Keratinocyte (primary cell): ENCODE results near the gene SIX3. TPM values are rescaled to one million over a fixed set of nuclear protein-coding genes. Genes with fewer than 3 reads are reported as not detected.

Experiments used
- DNase-seq: peaks from one replicate; pipeline ENCODE4 v3.0.0-alpha.2; 2011; ENCODE audit warnings: low read depth, missing footprints, low spot score
- FAIRE-seq: peaks from 2 replicates; lab custom pipeline; 2011; peaks lifted over from hg19 to GRCh38; lab: Jason Lieb, UNC
- H2AFZ ChIP-seq: 2 replicates; pipeline ENCODE4 v1.6.0; 2012; ENCODE audit warnings: low read length, control low read depth, inconsistent platforms; ENCODE audit not compliant: control insufficient read depth
- H3K27ac ChIP-seq: 2 replicates; pipeline ENCODE4 v1.5.1; 2011; ENCODE audit warnings: low read length; ENCODE audit not compliant: control insufficient read depth, insufficient read depth
- H3K27me3 ChIP-seq: 3 replicates; pipeline ENCODE4 v1.6.0; 2011; ENCODE audit warnings: low read length; ENCODE audit not compliant: control insufficient read depth, insufficient read depth; ENCODE audit errors: extremely low read depth
- H3K36me3 ChIP-seq, 2 experiments: 2 replicates in 1 of 2; 3 replicates in 1 of 2; pipeline ENCODE4 v1.5.1; 2011; ENCODE audit warnings: low read length in 2 of 2, mild to moderate bottlenecking in 1 of 2; ENCODE audit not compliant: control insufficient read depth in 2 of 2, insufficient read depth in 2 of 2; ENCODE audit errors: extremely low read depth in 1 of 2
- H3K4me1 ChIP-seq: 3 replicates; pipeline ENCODE4 v1.5.1; 2011; ENCODE audit warnings: low read length; ENCODE audit not compliant: control insufficient read depth, insufficient read depth; ENCODE audit errors: extremely low read depth
- H3K4me2 ChIP-seq: 3 replicates; pipeline ENCODE4 v1.6.0; 2011; ENCODE audit warnings: low read depth, low read length; ENCODE audit not compliant: control insufficient read depth, insufficient read depth; ENCODE audit errors: extremely low read depth
- H3K4me3 ChIP-seq, 3 experiments: fragments of 200-600 bp in 1 of 3; sonication (generic) in 1 of 3; 2 replicates in 2 of 3; 3 replicates in 1 of 3; pipeline ENCODE4 v1.5.1; 2011 to 2016; ENCODE audit warnings: low read length in 3 of 3, mild to moderate bottlenecking in 3 of 3, control low read depth in 2 of 3, inconsistent platforms in 1 of 3, low read depth in 1 of 3, mixed read lengths in 1 of 3, mixed run types in 1 of 3, moderate library complexity in 1 of 3; ENCODE audit not compliant: control insufficient read depth in 2 of 3, insufficient read depth in 2 of 3; ENCODE audit errors: extremely low read depth in 1 of 3
- H3K79me2 ChIP-seq: 2 replicates; pipeline ENCODE4 v1.6.0; 2012; ENCODE audit warnings: low read length; ENCODE audit not compliant: control insufficient read depth, insufficient read depth
- H3K9ac ChIP-seq: 3 replicates; pipeline ENCODE4 v1.6.0; 2011; ENCODE audit warnings: low read length; ENCODE audit not compliant: control insufficient read depth, insufficient read depth; ENCODE audit errors: extremely low read depth
- H3K9me1 ChIP-seq: 3 replicates; pipeline ENCODE4 v1.6.0; 2011; ENCODE audit warnings: low read length; ENCODE audit not compliant: control insufficient read depth, insufficient read depth; ENCODE audit errors: extremely low read depth
- H3K9me3 ChIP-seq: 2 replicates; pipeline ENCODE4 v1.5.1; 2012; ENCODE audit warnings: low read depth, low read length; ENCODE audit not compliant: control insufficient read depth
- H4K20me1 ChIP-seq: 3 replicates; pipeline ENCODE4 v1.6.0; 2011; ENCODE audit warnings: low read length; ENCODE audit not compliant: control insufficient read depth, insufficient read depth; ENCODE audit errors: extremely low read depth
- CTCF ChIP-seq, 3 experiments: IDR thresholded peaks in 1 of 3; conservative IDR thresholded peaks in 1 of 3; optimal IDR thresholded peaks in 1 of 3; 2 replicates in 2 of 3; 3 replicates in 1 of 3; pipeline versions ENCODE3 to v1.5.1; 2011; ENCODE audit warnings: low read length in 3 of 3, mild to moderate bottlenecking in 3 of 3, moderate library complexity in 2 of 3, control low read depth in 1 of 3, inconsistent platforms in 1 of 3; ENCODE audit not compliant: insufficient read depth in 2 of 3; ENCODE audit errors: extremely low read depth in 1 of 3
- EZH2 ChIP-seq: IDR thresholded peaks from one replicate; pipeline ENCODE4 v1.6.1; 2012; ENCODE audit warnings: inconsistent platforms, mild to moderate bottlenecking, low read length, moderate library complexity
- dilution Hi-C: fragments of 300-500 bp; cut with MboI; formaldehyde crosslinking; loops from one replicate; pipeline ENCODE4 v1.7.0; 2020; ENCODE audit warnings: low sequenced_read_pairs; ENCODE audit not compliant: extremely low pct_ligation_motif_present
- polyA plus RNA-seq, 5 experiments: library from polyadenylated mRNA; depleted of rRNA in 3 of 5; stranded (reverse) in 3 of 5; stranded (forward) in 1 of 5; unstranded in 1 of 5; fragments of >200 nt; gene quantifications; 1 replicate in 1 of 5; 2 replicates in 3 of 5; 3 replicates in 1 of 5; pipeline versions ENCODE4 v1.2.1 to v1.2.3, GENCODE V29; 2011 to 2012; ENCODE audit warnings: missing spikeins in 2 of 5, low read depth in 1 of 5, low replicate concordance in 1 of 5

The SIX3 gene
- polyA plus RNA-seq, 1 donor (not counting 4 experiments of a cell fraction or from before 2014, with no cell fraction given): not detected

DNA sequence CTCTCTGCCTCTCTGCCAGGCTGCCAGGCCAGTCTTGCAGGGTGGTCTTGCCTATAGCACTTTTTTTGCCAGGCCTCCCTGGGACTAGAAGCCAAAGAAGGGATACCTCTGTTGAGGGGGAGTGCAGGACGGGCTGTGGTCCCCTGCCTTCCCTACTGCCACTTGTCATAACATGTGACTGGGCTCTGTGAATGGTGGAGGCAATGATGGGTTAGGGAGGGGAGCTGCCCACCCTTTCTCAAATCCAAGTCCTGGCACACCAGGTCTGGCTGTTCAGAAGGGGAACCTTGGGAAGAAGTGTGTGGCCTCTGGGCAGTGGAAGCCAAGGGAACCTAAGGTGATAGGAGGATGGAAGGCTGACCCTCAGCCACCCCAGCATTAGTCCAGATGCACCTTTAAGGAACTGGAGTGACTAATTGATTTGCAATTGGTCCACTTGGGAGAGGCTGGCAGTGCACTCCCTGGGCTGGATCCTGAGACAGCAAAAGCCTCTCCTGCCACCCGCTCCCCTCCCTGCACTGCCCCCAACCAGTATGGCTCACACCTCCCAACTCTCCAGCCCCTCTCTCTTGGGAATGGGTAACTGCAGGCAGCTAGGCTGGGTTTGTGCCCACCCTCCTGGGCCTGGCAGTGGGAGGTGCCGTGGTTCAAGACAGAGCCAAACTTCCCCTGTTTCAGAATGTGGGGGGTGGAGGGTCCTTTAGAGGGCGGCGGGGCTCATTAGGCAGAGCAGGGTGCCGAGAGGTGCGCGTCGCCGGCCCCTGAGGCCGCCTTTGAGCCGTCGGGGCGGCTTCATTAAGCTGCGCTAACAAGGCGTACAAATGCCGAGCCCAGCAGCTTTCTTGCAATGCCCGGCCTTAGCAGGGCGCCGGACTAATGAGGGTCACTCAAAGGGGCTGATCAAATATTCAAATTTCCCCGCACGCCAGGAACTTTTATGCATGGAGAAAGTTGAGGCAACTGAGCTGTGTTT, 4.5 kb upstream of the SIX3 start:
- no peaks in the 10 kb centered on the region for H3K9me3 ChIP-seq
- H3K36me3 ChIP-seq: no peaks in the 10 kb centered on the region
- no peaks in the 10 kb centered on the region for H3K79me2 ChIP-seq
- FAIRE-seq: no peak
- H3K27me3 ChIP-seq: peaks cover 100% of the 10 kb centered on the region
- H3K9ac ChIP-seq: no peak overlapping the region
- DNase-seq: no peak
- TF ChIP-seq CTCF (optimal IDR thresholded peaks at IDR 0.05 in 1 of 3, IDR thresholded peaks at IDR 0.05 in 1 of 3, conservative IDR thresholded peaks at IDR 0.05 in 1 of 3; ENCODE audit: extremely low read depth in 1 of 3, insufficient read depth in 2 of 3, low read length in 3 of 3) (no peak), EZH2 (peak; percentile 39)
- no peaks in the 10 kb centered on the region for H4K20me1 ChIP-seq
- H3K4me3 ChIP-seq: no peak overlapping the region
- dilution Hi-C loops: no loop called here
- H3K4me1 ChIP-seq: peaks cover 7% of the 10 kb centered on the region
- no peaks in the 10 kb centered on the region for H3K9me1 ChIP-seq
- H3K4me2 ChIP-seq: no peak overlapping the region
- H2AFZ ChIP-seq: no peak overlapping the region
- H3K27ac ChIP-seq: no peak overlapping the region

DNA sequence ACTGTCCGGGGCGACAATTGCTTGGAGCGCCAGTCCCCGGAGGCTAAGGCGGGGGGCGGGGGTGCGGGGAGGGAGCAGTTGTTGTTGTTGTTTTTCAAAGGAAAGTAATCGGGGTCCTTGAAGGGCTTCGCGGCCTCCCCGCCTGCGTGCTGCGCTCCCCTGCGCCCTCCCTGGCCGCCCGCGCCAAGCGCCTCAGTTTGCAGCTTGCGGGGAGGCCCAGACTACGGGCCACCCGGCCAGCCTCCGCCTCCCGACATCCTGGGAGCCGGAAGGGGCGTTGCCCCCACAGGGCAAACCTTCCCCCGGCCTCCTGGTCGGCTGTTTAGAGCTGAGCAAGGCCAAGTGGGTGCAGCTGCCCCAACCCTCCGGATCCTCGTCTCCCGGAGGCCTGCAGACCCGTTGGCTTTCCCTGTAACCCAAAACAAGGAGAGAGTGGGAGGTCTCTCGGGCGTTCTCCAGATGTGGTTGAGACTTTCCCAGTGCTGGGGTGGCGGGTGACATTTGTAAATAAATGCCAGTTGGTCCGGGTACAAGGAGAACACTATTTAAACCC, 3.7 kb upstream of the SIX3 start:
- H3K9ac ChIP-seq: no peak overlapping the region
- H3K9me1 ChIP-seq: no peaks in the 10 kb centered on the region
- peaks cover 100% of the 10 kb centered on the region for H3K27me3 ChIP-seq
- H3K4me3 ChIP-seq: peak overlapping the region in 1 of 3 experiments; percentile 11
- H3K4me1 ChIP-seq: peaks cover 7% of the 10 kb centered on the region
- DNase-seq (no peak), FAIRE-seq (no peak)
- no peak for TF ChIP-seq CTCF (optimal IDR thresholded peaks at IDR 0.05 in 1 of 3, IDR thresholded peaks at IDR 0.05 in 1 of 3, conservative IDR thresholded peaks at IDR 0.05 in 1 of 3; ENCODE audit: extremely low read depth in 1 of 3, insufficient read depth in 2 of 3, low read length in 3 of 3)
- TF ChIP-seq EZH2: peak; percentile 78
- H3K4me2 ChIP-seq: peak overlapping the region; percentile 35
- H3K36me3 ChIP-seq: no peaks in the 10 kb centered on the region
- dilution Hi-C loops: no loop called here
- no peaks in the 10 kb centered on the region for H3K79me2 ChIP-seq
- H3K9me3 ChIP-seq: no peaks in the 10 kb centered on the region
- H3K27ac ChIP-seq: no peak overlapping the region
- no peak overlapping the region for H2AFZ ChIP-seq
- no peaks in the 10 kb centered on the region for H4K20me1 ChIP-seq
